Left renal cortex interstitium (tissue), 4 donors: ENCODE results near the gene IST1. TPM values are rescaled to one million over a fixed set of nuclear protein-coding genes. Genes with fewer than 3 reads are reported as not detected.

ENCODE experiments used
- DNase-seq, 4 donors: peaks; one replicate each; pipeline ENCODE4 v3.0.0-alpha.2; 2013; ENCODE audit warnings: low read depth in 4 of 4, low spot score in 2 of 4, missing footprints in 1 of 4
- polyA plus RNA-seq, 4 donors: library from polyadenylated mRNA; unstranded; fragments of 120-200 nt; gene quantifications; one replicate each; pipeline ENCODE4 v1.2.1, GENCODE V29; 2013; ENCODE audit not compliant: insufficient read length in 4 of 4

IST1 gene
- polyA plus RNA-seq, 4 donors = 233 to 358 (median 292) TPM

- DNase-seq = no peak
Measured at GRCh38 chr16:71956486-71956885, 61.2 kb downstream of the IST1 start.

GRCh38 chr16:71961066-71962039 is 66.0 kb downstream of the IST1 start:
- DNase-seq = peak; percentile 13 to 82 (median 62)

- no peak for DNase-seq
Measured at GRCh38 chr16:71963125-71963875, 68.0 kb downstream of the IST1 start.

GRCh38 chr16:71965223-71965622 is 69.9 kb downstream of the IST1 start:
- DNase-seq = no peak

- DNase-seq = no peak
Measured at GRCh38 chr16:71966932-71967331, 71.6 kb downstream of the IST1 start.

- DNase-seq = no peak
Measured at GRCh38 chr16:71969353-71969752, 74.0 kb downstream of the IST1 start.

GRCh38 chr16:71971571-71971970 is 76.2 kb downstream of the IST1 start:
- no peak for DNase-seq

GRCh38 chr16:71972356-71972755 is 77.0 kb downstream of the IST1 start:
- DNase-seq = no peak

- no peak for DNase-seq
Measured at GRCh38 chr16:71973001-71973400, 77.7 kb downstream of the IST1 start.

GRCh38 chr16:71974068-71974818 is 78.9 kb downstream of the IST1 start:
- DNase-seq = no peak

Other genes with a start within 250 kb of the IST1 start
- 10 to 100 TPM in 2 of 4 donors, 1 to 10 TPM in 2; 7.6 to 11.6 (median 9.5) TPM for gene PHLPP2, start 170.8 kb upstream of the IST1 start, polyA plus RNA-seq
- 10 to 100 TPM; 65.7 to 97.9 (median 89.5) TPM for gene AP1G1, start 86.7 kb upstream of the IST1 start, polyA plus RNA-seq
- gene ATXN1L, start 49.6 kb upstream of the IST1 start, polyA plus RNA-seq = 10 to 100 TPM; 32.8 to 38.2 (median 35.9) TPM
- 10 to 100 TPM; 21.5 to 26.5 (median 22.5) TPM for gene ZNF821, start 11.3 kb upstream of the IST1 start, polyA plus RNA-seq
- gene PKD1L3, start 104.9 kb downstream of the IST1 start, polyA plus RNA-seq = under 1 TPM; 0.05 to 0.13 (median 0.08) TPM
- 10 to 100 TPM; 13.0 to 19.8 (median 16.6) TPM for gene DHODH, start 113.2 kb downstream of the IST1 start, polyA plus RNA-seq
- gene HP, start 159.0 kb downstream of the IST1 start, polyA plus RNA-seq = 1 to 10 TPM in 2 of 4 donors, under 1 TPM in 2; 0.25 to 2.2 (median 0.87) TPM
- 1 to 10 TPM in 1 of 4 donors, under 1 TPM in 2, not detected in 1; 0.32 to 3.1 (median 0.52) TPM for gene HPR, start 167.7 kb downstream of the IST1 start, polyA plus RNA-seq
- 10 to 100 TPM; 18.8 to 22.8 (median 20.6) TPM for gene TXNL4B, start 198.1 kb downstream of the IST1 start, polyA plus RNA-seq
- 10 to 100 TPM; 54.0 to 87.7 (median 72.0) TPM for gene DHX38, start 198.3 kb downstream of the IST1 start, polyA plus RNA-seq